MM.1S (cell line): ENCODE results near the gene NR1D2.

Source experiments
- DNase-seq: peaks from one replicate; pipeline ENCODE4 v3.0.0-alpha.2; 2015
- H2AFZ ChIP-seq: fragments of 300-600 bp; sonication (generic); 2 replicates; pipeline ENCODE4 v1.6.0; 2016; ENCODE audit warnings: antibody characterized with exemption, low read length
- H3F3A ChIP-seq: fragments of 300-600 bp; sonication (generic); 2 replicates; pipeline ENCODE4 v1.6.1; 2016; ENCODE audit warnings: mild to moderate bottlenecking, antibody characterized with exemption, low read length, moderate library complexity, mixed read lengths; ENCODE audit not compliant: insufficient read depth
- H3K27ac ChIP-seq: fragments of 300-600 bp; sonication (generic); 2 replicates; pipeline ENCODE4 v1.5.1; 2016; ENCODE audit warnings: mild to moderate bottlenecking, low read length
- H3K27me3 ChIP-seq: fragments of 300-600 bp; sonication (generic); replicated peaks from 2 replicates; pipeline ENCODE4 v1.6.0; 2016; ENCODE audit warnings: low read length; ENCODE audit not compliant: insufficient read depth
- H3K36me3 ChIP-seq: fragments of 300-600 bp; sonication (generic); replicated peaks from 2 replicates; pipeline ENCODE4 v1.6.1; 2016; ENCODE audit warnings: mild to moderate bottlenecking, low read length, mixed read lengths; ENCODE audit not compliant: insufficient read depth
- H3K4me1 ChIP-seq: fragments of 300-600 bp; sonication (generic); 2 replicates; pipeline ENCODE4 v1.6.1; 2016; ENCODE audit warnings: low read length, mixed read lengths
- H3K4me2 ChIP-seq: fragments of 300-600 bp; sonication (generic); 2 replicates; pipeline ENCODE4 v1.6.0; 2016; ENCODE audit warnings: low read depth, low read length
- H3K4me3 ChIP-seq: fragments of 300-600 bp; sonication (generic); 2 replicates; pipeline ENCODE4 v1.5.1; 2016; ENCODE audit warnings: low read length, mixed read lengths
- H3K79me2 ChIP-seq: fragments of 300-600 bp; sonication (generic); 2 replicates; pipeline ENCODE4 v1.6.1; 2016; ENCODE audit warnings: mixed run types, low read length, mixed read lengths
- H3K9ac ChIP-seq: fragments of 300-600 bp; sonication (generic); 2 replicates; pipeline ENCODE4 v1.6.1; 2016; ENCODE audit warnings: low read length, mixed read lengths
- H3K9me2 ChIP-seq: fragments of 300-600 bp; sonication (generic); replicated peaks from 2 replicates; pipeline ENCODE4 v1.6.1; 2016; ENCODE audit warnings: mild to moderate bottlenecking, low read length, mixed read lengths; ENCODE audit not compliant: insufficient read depth
- H3K9me3 ChIP-seq: fragments of 300-600 bp; sonication (generic); replicated peaks from 2 replicates; pipeline ENCODE4 v1.6.1; 2016; ENCODE audit warnings: mild to moderate bottlenecking, low read length, mixed read lengths; ENCODE audit not compliant: insufficient read depth
- H4K20me1 ChIP-seq: fragments of 300-600 bp; sonication (generic); 2 replicates; pipeline ENCODE4 v1.6.1; 2016; ENCODE audit warnings: mild to moderate bottlenecking, low read length, moderate library complexity, mixed read lengths; ENCODE audit not compliant: insufficient read depth
- EZH2 ChIP-seq: fragments of 300-600 bp; sonication (generic); optimal IDR thresholded peaks from 2 replicates; pipeline ENCODE3; 2017; ENCODE audit warnings: low read depth, mild to moderate bottlenecking, antibody characterized with exemption, low read length, mixed read lengths
- EZH2phosphoT487 ChIP-seq: fragments of 300-600 bp; sonication (generic); IDR thresholded peaks from 2 replicates; pipeline ENCODE4 v1.6.1; 2018; ENCODE audit warnings: antibody characterized with exemption, low read length
- TF ChIP-seq, protein P1 (sequence below): fragments of 300-600 bp; sonication (generic); IDR thresholded peaks from 2 replicates; pipeline ENCODE4 v1.5.1; 2016; ENCODE audit warnings: antibody characterized with exemption, low read length, mixed read lengths

The NR1D2 gene

DNA sequence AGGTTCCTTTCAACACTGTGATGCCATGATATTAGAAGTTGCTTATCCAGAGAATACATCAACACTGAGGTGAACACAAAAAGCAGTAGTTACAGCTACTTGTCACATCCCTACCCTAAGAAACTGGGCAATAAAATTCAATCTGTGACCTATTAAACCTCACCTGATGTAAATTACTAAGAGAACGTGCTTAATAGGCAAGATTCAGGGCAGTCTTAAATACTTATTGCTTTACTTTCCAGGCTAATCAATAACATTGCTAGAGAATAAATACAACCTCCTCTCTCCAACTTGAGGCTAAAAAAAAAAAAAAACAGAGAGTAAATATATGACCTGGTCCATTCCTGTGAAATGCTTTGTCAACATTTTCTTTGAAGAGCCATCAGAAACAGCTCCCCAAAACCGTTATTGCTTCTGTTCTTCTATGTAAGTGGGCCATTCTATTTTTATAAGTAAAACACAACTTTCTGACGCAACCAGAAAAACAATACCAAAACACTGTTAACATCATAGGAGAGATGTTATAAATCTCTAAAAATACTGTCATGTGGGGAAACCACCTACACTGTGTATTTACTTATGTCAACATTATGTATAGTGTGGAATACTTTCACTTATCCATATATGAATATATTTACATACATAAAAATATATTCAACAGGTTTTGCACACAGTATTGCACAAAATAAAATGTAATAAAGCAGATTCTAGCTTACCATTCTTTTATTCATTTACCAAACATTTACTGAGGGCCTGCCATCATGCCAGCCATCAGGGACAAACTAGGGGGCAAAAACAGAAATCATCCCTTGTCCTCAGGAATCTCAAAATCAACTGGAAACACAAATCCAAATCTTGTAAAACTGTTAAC, 31.0 kb upstream of the NR1D2 start:
- Histone ChIP-seq H3K27me3 (peaks cover 8% of the 10 kb centered on the region), H3F3A (peaks cover 35% of the 10 kb centered on the region), H3K79me2 (peaks cover 27% of the 10 kb centered on the region), H2AFZ (no peak overlapping the region), H3K9me2 (no peaks in the 10 kb centered on the region), H4K20me1 (peaks cover 14% of the 10 kb centered on the region), H3K27ac (peak overlapping the region; percentile 56; the same call in 1 of the 2 replicates), H3K36me3 (peaks cover 11% of the 10 kb centered on the region; the same call in 1 of the 2 replicates), H3K4me1 (peaks cover 36% of the 10 kb centered on the region), H3K9me3 (no peaks in the 10 kb centered on the region), H3K9ac (0 out of 2 replicates have a peak overlapping the region, but pooled peaks have one; percentile 12), H3K4me3 (no peak overlapping the region), H3K4me2 (peak overlapping the region; percentile 38; the same call in 1 of the 2 replicates)
- TF ChIP-seq, protein P1, sequence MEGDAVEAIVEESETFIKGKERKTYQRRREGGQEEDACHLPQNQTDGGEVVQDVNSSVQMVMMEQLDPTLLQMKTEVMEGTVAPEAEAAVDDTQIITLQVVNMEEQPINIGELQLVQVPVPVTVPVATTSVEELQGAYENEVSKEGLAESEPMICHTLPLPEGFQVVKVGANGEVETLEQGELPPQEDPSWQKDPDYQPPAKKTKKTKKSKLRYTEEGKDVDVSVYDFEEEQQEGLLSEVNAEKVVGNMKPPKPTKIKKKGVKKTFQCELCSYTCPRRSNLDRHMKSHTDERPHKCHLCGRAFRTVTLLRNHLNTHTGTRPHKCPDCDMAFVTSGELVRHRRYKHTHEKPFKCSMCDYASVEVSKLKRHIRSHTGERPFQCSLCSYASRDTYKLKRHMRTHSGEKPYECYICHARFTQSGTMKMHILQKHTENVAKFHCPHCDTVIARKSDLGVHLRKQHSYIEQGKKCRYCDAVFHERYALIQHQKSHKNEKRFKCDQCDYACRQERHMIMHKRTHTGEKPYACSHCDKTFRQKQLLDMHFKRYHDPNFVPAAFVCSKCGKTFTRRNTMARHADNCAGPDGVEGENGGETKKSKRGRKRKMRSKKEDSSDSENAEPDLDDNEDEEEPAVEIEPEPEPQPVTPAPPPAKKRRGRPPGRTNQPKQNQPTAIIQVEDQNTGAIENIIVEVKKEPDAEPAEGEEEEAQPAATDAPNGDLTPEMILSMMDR, result no peak
- peak; percentile 74 for DNase-seq

DNA sequence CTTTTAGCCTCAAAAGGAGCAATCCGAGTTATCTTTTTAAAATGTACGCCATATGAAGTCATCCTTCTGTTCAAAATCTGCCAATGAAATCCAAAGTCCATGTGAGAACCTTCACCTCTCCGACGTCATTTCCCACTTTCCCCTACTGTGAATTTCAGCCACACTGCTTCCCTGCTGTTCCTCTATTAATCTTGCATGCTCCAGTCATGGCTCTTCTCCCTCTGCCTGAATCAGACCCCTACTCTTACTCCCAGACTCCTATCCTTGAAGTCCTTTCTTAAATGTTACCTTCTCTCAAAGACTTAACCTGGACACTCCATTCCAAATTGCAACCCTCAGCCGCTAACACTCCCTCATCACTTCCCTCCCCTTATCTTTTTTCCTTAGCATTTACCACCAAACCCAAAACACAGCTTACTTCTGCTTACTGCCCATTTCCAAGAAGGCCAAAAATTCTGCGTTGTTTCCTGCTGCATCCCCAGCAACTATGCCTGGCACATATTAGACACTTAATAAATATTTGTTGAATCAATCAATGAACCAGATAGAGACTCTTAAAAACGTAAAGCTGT, 29.5 kb upstream of the NR1D2 start:
- Histone ChIP-seq H3F3A (peaks cover 42% of the 10 kb centered on the region), H3K9me3 (no peaks in the 10 kb centered on the region), H3K27me3 (peaks cover 8% of the 10 kb centered on the region), H3K4me2 (peak overlapping the region; percentile 97; the same call in 1 of the 2 replicates), H3K9me2 (no peaks in the 10 kb centered on the region), H3K36me3 (peaks cover 11% of the 10 kb centered on the region; the same call in 1 of the 2 replicates), H3K27ac (no peak overlapping the region), H4K20me1 (peaks cover 19% of the 10 kb centered on the region), H2AFZ (no peak overlapping the region), H3K4me3 (no peak overlapping the region), H3K9ac (no peak overlapping the region), H3K79me2 (peaks cover 27% of the 10 kb centered on the region), H3K4me1 (peaks cover 36% of the 10 kb centered on the region)
- no peak for DNase-seq
- TF ChIP-seq EZH2phosphoT487 (no peak), EZH2 (no peak)
- TF ChIP-seq, protein P1, result no peak

DNA sequence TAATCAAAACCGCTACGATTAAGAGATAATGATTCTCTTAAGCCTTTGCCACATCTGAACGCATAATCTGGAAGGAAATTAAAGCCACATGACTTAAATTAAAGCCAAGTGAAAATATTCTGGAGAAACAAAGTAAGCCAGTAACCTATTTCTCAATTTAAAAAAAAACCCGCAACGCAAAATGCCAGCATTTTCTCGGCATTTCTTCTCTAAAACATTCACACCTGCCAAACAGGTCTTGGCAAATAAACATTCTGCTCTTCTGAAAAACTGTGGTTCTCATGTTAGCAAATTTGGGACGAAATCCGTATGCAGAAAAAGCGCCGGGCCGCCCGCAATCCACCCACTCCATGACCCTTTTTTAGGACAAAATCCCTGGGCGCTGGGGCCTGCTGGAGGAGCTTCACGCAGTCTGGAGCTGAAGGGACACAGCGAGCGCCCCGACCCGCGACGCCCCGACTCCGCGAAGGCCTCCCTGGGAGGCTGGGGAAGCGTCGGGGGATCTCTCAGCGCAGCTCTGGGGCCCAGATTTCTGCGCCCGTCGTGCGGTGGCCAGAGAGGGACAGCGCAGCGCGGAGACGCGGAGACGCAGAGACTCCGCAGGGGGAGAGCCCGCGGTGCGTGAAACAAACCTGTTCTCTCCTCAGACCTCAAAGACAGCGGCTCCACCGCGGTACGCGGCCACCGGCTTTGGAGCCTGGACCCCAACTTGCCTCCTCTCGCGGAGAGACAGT, 28.8 kb upstream of the NR1D2 start:
- no peaks in the 10 kb centered on the region for H3K9me3 ChIP-seq
- peaks cover 14% of the 10 kb centered on the region; the same call in 1 of the 2 replicates for H3K36me3 ChIP-seq
- DNase-seq, result no peak
- H2AFZ ChIP-seq, result peak overlapping the region; percentile 89
- H3K27ac ChIP-seq, result no peak overlapping the region; the same call in 1 of the 2 replicates
- peaks cover 19% of the 10 kb centered on the region for H4K20me1 ChIP-seq
- peaks cover 36% of the 10 kb centered on the region for H3K4me1 ChIP-seq
- peaks cover 8% of the 10 kb centered on the region for H3K27me3 ChIP-seq
- peak overlapping the region; percentile 97 for H3K4me2 ChIP-seq
- no peaks in the 10 kb centered on the region for H3K9me2 ChIP-seq
- H3K4me3 ChIP-seq, result peak overlapping the region; percentile 100
- H3K9ac ChIP-seq, result peak overlapping the region; percentile 71
- H3K79me2 ChIP-seq, result peaks cover 27% of the 10 kb centered on the region
- TF ChIP-seq, protein P1, result no peak
- no peak for TF ChIP-seq EZH2
- no peak for TF ChIP-seq EZH2phosphoT487
- peaks cover 48% of the 10 kb centered on the region for H3F3A ChIP-seq
